Stimulated activated CD8-positive, alpha-beta memory T cell treated with anti-CD3 and anti-CD28 coated beads, Interleukin-12 subunit alpha, Interleukin-12 subunit beta, amount 100 ng/mL, for 24 hours (primary cell): ENCODE results near the gene KRT82.

Experiments
- DNase-seq: peaks from one replicate; pipeline ENCODE4 v3.0.0-alpha.2; 2020; ENCODE audit errors: extremely low read depth

KRT82 gene

DNA sequence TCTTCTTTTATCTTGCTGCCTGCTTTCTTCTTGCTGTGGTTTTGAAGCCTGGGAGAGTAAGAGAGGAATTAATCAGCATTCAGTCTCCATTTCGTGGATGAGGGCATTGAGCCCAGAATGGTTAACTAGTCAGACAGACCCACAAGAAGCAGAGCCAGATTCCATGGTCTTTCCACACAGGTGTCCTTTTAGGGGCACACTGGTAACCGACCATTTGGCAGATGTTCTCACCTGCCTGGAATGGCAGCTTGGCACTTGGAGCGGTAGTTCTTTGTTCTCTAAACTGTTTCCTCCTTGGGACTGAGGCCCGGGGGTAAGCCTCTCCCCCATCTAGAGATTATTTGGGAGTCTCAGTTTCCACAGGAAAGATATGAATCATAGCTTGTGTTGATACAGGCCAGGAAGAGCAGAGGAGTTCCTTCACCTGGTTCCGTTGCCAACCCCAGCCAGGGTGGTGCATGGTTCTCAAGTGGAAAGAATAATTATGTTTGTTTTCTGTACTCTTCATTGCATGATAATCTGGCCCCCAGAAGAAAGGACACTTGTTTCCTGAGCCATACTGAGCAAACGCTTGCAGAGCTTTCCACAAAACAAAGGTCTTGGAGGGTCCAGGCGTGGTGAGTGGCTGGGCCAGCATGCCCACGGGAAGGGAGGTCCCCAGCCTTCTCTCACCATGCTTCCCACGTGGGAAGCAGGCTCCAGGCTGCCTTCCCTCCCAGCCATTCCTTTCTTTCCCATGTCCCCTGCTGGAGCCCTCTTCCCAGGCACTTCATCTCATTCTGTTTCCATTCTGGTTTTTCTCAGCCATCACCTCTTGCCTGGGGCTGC, 30.1 kb upstream of the KRT82 start:
- DNase-seq, result no peak

DNA sequence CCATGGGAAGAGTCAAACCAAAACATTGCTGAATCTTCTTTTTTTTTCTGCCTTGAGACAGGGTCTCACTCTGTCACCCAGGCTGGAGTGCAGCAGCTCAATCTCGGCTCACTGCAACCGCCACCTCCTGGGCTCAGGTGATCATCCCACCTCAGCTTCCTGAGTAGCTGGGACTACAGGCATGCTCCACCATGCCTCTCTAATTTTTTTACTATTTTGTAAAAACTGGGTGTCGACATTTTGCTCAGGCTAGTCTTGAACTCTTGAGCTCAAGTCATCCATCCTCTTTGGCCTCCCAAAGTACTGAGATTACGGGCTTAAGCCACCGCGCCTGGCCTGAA, 29.5 kb upstream of the KRT82 start:
- no peak for DNase-seq

DNA sequence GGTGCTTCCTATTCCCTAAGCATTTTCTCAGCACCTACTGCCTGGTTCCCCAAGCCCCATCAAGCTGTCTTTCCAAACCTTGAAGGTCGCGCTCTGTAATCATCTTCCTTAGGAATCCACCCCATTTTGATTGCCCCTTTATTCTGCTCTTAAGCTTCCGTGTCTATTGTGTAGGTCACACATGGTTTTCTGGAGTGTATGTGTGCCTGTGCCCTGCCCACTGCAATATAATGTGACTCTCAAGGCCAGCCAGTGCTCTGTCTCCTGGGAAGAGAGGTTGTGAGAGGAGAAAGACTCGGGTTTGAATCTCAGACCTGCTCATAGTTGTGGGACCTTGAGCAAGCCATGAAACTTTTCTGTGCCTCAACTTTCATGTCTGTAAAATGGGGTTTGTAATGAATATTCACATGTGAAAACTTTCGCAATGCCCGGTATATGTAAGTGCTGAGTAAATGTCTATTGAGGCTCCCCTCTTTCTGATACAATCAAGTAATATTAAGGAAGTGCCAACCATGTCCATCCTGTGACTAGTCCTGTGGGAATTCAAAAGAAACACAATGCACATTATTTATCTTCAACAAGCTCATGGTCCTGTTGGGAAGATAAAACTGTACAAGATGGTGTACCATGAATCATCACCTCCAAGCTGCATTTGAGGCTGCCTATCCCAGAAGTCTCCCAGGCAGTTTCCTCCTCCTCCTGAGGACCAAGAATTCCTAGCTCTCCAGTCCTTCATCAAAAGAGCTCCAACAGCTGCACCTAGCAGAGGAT, 28.8 kb upstream of the KRT82 start:
- no peak for DNase-seq

DNA sequence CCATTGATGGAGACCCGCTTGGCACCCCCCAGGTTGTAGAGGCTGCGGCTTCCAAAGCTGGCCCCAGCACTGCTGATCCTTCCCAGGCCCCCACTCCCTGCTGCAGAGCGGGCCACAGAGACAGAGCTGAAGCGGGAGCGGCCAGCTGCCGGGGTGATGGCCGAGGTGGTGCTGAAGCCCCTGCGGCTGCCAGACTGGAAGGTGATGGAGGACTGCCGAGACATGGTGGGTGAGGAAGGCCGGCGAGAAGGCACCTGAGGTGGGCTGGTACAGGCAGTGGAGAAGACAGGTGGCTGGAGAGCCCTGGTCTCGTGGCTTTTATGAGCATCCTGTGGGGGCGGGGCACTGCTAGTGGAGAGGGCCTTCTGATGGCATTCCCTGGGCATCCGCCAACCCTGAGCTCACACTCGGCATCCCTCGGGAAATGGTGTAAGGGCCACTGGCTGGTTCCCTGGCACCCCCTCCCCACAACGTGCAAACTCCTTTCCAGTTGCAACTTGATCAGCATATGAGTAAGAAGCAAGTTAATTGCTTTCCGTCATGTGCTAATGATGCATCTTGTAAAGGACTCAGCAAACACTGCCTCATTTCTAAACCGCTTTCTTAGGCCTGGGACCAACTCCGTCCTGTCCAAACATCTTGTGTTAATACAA, 28.1 kb upstream of the KRT82 start, which contains the start of gene KRT75:
Gene KRT75 (minus strand): TSS at position 291 of the 653 bp plus-strand sequence. CDS start 67 bp downstream, at position 224.
- no peak for DNase-seq

DNA sequence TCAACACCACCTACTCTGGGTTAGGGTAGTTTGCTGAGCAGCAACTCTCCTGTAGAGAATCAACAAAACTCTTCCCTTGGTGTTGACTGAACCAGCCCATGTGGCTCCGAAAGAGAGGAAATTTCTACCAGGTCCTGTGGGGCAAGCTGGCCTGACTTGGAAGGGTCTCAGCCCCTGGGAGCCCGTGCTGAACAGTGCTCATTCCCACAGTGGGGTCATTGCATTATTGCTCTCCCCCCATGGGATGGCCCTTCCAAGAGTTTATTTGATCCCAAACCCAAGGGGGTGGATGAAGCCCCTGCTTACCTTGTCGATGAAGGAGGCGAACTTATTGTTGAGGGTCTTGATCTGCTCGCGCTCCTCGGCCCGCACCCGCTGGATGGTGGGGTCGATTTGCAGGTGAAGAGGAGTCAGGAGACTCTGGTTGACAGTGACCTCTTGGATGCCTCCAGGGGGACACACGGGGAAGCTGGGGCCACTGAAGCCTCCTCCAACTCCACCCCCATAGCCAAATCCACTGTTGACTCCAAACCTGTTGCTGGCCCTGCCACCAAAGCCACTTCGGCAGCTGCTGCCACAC, 27.5 kb upstream of the KRT82 start:
- no peak for DNase-seq

DNA sequence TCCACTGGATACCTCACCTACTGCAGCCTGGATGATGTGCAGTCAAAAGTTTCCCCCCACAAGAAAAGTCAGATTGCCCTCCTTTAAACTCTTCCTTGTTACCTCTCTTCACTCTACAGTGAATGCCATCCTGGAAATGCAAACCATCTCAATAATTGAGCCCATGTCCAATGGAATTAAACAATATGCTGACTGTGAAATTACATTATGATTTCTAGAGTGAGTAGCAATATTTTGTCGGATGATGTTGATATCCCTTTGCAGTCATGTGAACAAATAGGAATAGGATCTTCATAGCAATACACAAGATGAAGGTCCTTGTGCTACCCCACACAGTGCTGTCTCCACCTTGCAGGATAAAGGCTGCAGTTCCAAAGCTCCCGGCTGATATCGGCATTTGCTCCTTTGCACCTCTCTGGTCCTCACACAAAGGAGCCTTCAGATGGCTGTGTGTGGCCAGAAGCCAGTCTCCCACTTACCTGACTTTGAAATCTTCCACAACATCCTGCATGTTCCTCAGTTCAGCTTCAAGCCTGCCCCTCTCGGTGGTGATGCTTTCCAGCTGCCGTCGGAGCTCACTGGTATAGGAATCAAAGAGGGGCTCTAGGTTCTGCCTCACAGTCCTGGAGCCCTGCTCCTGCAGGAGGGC, 26.5 kb upstream of the KRT82 start:
- DNase-seq, result no peak

DNA sequence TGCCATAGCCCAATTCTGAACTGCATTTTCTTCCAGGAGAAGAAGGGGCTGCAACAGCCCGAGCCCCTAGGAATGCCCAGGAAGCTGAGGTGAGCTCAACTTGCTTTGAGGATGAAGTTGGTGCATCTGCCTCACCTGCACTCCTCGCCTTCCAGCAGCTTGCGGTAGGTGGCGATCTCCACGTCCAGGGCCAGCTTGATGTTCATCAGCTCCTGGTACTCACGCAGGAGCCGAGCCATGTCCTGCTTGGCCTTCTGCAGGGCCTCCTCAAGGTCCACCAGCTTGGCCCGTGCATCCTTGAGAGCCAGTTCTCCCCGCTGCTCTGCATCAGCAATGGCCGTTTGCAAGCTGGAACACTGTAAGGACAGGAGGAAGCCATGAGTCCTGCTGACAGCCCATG, 22.0 kb upstream of the KRT82 start:
- DNase-seq, result no peak

DNA sequence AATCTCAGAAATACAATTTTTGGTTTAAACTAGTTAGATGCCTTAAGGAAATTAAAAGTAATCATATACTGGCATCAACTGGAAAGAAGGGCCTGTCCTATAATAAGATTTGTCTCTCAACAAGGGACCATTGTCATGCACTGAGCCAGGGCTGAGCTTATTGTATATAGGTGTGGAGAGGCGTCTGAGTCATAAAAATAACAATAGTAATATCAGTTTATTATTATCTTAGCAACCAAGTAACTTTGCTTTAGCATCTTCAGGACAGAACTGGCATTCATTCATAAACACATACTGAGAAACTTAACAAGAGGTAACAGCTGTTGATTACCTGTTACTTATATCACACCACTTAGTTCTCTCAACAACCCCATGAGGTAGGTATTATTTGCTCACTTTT, 20.9 kb upstream of the KRT82 start:
- no peak for DNase-seq

DNA sequence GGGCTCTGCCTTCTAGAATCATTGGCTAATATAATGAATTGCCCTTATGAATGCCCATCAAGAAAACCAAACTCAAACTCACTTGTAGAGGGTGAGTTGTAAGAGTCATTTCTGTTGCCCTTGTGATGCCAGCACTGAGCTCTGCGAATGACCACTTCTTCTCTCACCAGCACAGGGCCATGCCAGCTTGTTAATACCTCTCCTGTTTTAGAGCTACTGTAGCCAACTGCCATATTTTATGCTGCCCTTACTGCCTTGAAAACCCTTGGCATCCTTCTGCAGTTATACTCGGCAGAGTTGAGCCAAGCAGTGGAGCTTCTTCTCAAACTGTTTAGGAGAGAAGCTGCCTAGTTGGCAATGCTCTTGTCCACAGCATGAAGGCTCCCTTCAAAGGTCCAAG, 19.9 kb upstream of the KRT82 start:
- DNase-seq, result no peak

DNA sequence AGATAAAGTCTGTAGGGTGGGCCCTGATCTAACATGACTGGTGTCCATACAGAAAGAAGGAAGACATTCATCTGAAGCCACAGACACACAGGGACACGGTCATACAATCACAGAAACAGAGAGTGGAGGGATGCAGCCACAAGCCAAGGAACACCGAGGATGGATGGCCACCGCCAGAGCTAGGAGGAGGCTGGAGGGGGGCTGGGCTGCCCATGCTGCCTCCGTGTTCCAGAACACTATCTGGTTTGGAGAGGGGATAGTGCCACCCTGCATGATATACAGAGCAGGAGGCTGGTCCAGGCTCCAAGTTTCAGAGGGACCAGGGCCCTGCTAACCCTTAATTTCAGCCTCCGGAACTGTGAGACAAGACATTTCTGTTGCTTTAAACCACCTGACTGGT, 19.3 kb upstream of the KRT82 start:
- DNase-seq, result no peak

DNA sequence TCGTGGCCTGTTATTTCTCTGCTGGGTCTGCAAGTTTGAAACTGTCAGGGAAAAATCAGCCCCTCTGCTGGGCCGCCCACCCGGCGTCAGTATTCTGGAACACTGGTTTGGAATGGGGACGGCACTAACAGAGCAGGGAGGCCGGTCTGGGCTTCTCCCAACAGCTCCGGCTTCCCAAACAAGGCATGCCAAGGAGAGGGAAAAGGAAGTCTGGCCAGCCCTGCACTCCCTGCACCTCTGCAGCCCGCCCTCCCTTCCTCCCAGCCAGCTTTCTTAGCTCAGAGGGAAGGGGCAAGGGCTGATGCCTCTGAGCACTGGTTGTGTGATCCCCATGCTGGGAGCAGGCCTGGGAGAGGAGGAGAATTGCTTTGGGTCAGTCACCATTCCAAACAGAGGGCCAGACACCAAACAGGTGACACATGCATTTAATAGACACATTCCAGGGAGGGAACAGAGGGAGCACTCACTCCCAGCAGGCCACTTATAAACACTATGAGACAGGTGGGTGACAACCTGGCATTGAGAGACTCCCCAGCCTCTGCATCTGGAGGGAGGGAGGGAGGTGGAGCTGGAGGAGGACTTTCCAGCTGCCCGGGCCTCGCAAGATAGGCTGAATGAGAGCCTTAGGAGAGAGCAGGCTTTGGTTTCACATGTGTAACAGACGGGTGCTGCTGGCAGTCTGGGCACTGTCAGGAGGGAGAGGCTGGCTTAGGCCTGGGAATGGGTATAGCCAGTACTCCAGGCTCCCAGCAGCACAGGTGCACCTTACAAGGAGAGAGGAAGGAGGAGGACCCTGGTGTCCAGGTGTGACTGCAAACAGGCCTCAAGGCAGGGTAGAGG, 17.7 kb upstream of the KRT82 start:
- no peak for DNase-seq

DNA sequence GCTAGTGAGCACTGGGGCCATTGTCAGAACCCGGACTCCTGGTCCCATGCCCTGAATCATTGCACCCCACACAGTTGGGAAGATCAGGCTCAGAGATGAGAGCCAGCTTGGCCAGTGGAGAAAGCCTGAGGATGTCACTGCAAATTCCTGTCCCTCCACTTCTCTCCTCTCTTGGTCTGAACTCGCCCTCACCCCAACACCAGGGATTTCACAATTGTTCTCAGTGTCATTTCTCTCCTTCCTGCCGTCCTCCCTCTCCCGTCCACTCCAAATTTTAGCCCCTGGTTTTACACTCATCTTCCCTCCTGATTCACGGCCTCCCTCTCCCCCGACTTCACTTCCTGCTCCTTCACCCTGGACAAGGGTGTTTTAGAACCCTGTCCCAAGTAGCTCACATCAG, 16.9 kb upstream of the KRT82 start:
- no peak for DNase-seq

DNA sequence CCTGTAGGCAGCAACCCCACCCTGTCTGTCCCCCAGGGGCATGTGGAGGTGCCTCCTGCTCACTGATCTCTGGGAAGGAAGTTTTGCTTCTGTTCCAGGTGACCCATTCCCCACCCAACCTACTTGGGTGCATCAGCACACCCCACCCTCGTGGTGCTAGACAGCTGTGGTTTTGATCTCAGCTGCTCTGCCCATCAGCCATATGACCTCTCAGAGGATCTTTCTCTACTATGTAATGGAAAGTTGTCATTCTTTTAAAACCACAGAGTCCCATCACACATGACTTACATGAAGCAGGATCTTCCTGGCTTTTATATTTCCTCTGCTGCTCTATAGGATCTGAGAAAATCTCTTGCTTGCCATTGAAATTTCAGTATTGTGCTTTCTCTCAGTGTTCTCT, 13.5 kb upstream of the KRT82 start:
- DNase-seq, result no peak

DNA sequence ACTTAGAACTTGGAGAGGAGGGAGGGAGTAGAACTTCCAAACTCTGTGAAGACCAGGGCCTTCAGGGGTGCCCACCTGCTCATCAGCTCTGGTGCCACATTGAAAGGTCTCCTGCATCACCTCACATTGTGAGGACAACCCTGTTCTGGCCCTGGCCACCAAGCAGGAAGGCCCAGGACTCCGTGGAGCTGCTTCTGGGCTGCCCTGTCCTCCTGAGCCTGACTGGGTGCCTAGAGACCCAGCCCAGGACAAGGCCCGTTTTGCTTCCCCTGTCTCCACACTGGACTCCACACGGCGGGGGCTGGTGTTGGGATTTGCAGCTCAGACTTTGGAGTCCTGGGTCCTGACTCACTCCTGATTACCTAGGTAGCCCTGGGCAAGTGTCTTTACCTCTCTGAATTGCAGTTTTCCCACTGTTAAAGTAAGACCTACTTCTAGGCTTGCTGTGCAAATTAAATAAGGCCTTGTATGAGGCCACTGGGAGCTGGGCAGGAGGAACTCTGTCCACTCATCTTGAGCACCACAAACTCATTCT, 12.5 kb upstream of the KRT82 start:
- no peak for DNase-seq

DNA sequence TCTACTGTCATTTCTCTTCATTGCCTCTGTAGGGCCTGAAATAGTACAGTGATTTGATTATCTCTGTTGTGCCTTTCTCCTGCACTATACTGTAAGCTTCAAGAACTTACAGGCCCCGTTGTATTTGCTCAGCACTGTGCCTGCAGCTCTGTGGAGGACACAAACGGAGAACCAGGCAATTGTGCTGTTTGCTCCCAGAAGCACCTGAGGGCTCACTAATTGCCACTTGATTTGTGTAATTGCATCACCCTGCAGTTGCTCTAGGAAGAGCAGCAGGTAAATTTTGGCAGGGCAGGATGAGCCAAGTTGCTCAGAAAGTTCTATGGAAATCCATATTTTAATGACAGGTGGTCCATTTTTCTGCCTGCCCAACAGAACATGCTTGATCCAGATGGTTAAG, 11.6 kb upstream of the KRT82 start:
- no peak for DNase-seq

DNA sequence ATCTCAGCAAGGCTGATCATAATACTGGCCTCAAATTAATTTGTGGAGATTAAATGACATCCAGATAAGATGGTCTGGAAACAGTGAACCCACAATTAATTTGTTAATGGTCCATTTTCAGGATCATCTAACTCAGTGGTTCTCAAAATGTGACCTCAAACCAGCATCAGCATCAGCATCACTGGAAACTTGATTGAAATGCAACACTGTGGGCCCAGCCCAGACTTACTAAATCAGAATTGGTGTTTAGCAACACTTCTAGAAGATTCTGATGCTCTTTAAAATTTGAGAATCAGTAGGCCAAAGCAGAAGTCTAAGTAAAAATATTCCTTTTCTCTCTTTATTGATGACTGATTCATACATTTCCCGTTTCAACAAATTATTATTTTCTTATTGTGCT, 10.7 kb upstream of the KRT82 start:
- DNase-seq, result no peak

DNA sequence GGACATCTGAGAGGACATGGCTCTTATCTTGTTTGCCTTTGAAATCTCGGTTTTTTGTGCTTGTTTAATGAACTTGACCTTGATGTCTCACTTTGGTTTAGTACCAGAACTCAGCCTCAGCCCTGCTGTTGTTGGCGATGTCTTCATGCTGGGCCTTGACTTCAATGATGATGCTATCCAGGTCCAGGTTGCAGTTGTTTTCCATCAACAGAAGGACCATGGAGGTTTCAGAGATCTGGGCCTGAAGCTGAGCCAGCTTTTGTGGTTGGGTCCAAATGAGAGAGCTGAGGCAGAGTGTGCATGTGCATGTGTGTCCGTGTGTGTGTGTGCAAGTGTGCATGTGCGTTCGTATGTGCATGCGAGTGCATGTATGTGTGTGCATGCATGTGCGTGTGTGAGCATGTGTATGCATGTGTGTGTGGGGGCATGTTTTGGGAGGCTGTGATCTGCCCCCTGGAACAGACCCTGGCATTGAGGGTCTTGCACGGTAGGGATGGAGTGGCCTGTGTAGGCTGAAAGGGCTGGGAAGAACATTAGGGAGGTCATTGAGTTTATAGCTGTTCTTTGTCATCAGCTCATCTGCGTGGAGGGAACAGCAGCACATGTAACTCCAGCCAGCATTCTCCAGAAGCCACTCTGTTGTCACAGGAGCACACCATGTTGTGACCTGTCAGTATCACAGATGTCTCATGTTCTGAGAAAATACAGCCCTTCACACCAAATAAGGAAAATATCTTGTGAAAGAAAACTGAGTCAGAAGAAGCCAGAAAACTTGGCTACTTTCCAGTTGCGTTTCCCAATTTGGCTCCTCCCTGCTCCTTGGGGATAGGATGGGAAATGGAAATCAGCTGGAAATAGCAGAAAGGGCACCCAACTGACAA, 10.0 kb upstream of the KRT82 start:
- DNase-seq, result no peak

DNA sequence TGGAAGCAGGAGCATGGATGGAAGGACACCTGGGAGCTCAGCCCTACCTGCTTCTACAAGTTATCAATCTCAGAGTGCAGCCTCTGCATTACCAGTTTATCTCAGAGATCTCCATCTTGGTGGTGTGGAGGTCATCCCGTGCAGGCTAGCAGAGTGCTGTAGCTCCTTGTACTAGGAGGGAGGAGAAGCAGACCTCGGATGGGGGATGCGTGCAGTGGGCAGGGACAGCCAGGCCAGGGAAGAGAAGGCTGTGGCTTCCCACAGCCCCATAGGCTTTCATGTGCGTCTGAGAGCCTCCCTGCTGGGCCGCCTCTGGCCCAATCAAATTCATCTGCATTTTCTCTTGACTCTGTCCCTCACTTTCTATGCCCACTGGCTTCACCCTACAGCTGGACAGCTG, 8.8 kb upstream of the KRT82 start:
- no peak for DNase-seq

DNA sequence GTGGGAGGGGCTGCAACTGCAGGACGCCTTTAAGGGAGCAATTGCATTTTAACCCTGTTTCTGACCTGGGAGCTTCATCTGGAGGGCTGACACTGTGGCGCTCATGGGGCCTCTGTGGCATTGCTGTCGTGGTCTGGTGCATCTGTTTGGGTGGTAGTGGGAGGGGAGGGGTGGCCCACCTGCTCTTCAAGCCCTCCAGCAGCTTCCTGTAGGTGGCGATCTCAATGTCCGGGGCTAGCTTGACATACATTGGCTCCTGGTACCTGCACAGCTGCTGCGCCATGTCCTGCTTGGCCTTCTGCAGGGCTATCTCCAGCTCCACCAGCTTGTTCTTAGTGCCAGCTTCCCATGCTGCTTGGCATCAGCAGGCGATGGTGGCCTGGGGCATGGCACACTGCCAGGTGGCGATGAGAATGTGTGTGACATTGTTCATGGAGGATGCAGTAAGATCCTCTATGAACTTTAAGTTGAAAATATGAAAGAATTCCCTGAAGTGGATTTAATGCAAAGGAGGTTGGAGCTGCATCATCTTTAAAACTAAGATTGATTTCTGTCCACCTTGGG, 7.7 kb upstream of the KRT82 start:
- DNase-seq, result no peak
